Measurements from ENCODE around the gene ZNF440.
"Not testable (repeated sequence)": the region's sequence is repeated elsewhere in the genome, so short reads cannot be mapped to it uniquely, and the experiment has no call there.

DNA sequence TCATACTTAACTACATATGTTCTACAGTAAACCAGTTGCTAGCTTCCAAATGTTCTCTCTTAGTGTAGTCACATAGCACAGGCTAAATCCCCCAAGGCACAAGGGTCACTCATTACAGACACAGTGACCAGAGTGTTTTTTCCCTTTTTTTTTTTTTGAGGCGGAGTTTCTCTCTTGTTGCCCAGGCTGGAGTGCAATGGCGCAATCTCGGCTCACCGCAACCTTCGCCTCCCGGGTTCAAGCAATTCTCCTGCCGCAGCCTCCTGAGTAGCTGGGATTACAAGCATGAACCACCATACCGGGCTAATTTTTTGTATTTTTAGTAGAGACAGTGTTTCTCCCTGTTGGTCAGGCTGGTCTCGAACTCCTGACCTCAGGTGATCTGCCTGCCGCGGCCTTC is 37.4 kb upstream of the ZNF440 start:
- not testable (repeated sequence) for TF ChIP-seq EZH2 (IDR thresholded peaks at IDR 0.05; ENCODE audit: insufficient read depth, poor library complexity, severe bottlenecking); EZH2phosphoT487 (IDR thresholded peaks at IDR 0.05; ENCODE audit: insufficient read depth, low read depth)

Data from GM23248 (cell line).